ENCODE measurements around the gene FXYD1.

FXYD1 gene

DNA sequence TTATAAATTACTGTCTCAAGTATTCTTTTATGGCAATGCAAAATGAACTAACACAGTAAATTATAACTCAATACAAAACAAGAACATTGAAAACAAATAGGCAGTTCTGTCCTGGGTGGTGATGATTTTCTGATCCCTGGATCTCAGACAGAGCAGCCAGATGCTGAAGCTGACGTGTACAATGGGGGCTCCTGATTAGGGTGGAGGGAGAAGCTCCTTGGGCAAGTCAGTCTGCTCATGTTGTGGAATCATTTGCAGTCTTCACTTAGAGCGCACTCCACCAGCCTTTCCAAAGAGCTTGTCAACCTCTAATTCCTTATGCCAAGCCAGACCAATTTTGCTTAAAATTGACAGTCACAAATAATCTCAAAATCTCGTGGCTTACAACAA, 37.6 kb downstream of the FXYD1 start:
- no peaks in the 10 kb centered on the region for H3K27me3 ChIP-seq (ENCODE audit: insufficient read depth, poor library complexity, severe bottlenecking)
- H3K27ac ChIP-seq (replicated peaks), result no peak overlapping the region
- H3K4me3 ChIP-seq (replicated peaks; ENCODE audit: insufficient read depth, low read length), result no peak overlapping the region
- TF ChIP-seq POLR2AphosphoS5 (IDR thresholded peaks at IDR 0.05; ENCODE audit: low read depth) (no peak), SPI1 (IDR thresholded peaks at IDR 0.05; ENCODE audit: borderline replicate concordance, low read depth) (no peak), GABPA (IDR thresholded peaks at IDR 0.05; ENCODE audit: low read depth) (no peak)
- TF ChIP-seq, protein P1, sequence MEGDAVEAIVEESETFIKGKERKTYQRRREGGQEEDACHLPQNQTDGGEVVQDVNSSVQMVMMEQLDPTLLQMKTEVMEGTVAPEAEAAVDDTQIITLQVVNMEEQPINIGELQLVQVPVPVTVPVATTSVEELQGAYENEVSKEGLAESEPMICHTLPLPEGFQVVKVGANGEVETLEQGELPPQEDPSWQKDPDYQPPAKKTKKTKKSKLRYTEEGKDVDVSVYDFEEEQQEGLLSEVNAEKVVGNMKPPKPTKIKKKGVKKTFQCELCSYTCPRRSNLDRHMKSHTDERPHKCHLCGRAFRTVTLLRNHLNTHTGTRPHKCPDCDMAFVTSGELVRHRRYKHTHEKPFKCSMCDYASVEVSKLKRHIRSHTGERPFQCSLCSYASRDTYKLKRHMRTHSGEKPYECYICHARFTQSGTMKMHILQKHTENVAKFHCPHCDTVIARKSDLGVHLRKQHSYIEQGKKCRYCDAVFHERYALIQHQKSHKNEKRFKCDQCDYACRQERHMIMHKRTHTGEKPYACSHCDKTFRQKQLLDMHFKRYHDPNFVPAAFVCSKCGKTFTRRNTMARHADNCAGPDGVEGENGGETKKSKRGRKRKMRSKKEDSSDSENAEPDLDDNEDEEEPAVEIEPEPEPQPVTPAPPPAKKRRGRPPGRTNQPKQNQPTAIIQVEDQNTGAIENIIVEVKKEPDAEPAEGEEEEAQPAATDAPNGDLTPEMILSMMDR (IDR thresholded peaks at IDR 0.05; ENCODE audit: insufficient read depth, low read length), result no peak
- TF ChIP-seq, protein P2, sequence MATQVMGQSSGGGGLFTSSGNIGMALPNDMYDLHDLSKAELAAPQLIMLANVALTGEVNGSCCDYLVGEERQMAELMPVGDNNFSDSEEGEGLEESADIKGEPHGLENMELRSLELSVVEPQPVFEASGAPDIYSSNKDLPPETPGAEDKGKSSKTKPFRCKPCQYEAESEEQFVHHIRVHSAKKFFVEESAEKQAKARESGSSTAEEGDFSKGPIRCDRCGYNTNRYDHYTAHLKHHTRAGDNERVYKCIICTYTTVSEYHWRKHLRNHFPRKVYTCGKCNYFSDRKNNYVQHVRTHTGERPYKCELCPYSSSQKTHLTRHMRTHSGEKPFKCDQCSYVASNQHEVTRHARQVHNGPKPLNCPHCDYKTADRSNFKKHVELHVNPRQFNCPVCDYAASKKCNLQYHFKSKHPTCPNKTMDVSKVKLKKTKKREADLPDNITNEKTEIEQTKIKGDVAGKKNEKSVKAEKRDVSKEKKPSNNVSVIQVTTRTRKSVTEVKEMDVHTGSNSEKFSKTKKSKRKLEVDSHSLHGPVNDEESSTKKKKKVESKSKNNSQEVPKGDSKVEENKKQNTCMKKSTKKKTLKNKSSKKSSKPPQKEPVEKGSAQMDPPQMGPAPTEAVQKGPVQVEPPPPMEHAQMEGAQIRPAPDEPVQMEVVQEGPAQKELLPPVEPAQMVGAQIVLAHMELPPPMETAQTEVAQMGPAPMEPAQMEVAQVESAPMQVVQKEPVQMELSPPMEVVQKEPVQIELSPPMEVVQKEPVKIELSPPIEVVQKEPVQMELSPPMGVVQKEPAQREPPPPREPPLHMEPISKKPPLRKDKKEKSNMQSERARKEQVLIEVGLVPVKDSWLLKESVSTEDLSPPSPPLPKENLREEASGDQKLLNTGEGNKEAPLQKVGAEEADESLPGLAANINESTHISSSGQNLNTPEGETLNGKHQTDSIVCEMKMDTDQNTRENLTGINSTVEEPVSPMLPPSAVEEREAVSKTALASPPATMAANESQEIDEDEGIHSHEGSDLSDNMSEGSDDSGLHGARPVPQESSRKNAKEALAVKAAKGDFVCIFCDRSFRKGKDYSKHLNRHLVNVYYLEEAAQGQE (IDR thresholded peaks at IDR 0.05; ENCODE audit: insufficient replicate concordance, low read depth), result no peak
- DNase-seq (ENCODE audit: low read depth in 1 of 2, low spot score in 1 of 2), result no peak

DNA sequence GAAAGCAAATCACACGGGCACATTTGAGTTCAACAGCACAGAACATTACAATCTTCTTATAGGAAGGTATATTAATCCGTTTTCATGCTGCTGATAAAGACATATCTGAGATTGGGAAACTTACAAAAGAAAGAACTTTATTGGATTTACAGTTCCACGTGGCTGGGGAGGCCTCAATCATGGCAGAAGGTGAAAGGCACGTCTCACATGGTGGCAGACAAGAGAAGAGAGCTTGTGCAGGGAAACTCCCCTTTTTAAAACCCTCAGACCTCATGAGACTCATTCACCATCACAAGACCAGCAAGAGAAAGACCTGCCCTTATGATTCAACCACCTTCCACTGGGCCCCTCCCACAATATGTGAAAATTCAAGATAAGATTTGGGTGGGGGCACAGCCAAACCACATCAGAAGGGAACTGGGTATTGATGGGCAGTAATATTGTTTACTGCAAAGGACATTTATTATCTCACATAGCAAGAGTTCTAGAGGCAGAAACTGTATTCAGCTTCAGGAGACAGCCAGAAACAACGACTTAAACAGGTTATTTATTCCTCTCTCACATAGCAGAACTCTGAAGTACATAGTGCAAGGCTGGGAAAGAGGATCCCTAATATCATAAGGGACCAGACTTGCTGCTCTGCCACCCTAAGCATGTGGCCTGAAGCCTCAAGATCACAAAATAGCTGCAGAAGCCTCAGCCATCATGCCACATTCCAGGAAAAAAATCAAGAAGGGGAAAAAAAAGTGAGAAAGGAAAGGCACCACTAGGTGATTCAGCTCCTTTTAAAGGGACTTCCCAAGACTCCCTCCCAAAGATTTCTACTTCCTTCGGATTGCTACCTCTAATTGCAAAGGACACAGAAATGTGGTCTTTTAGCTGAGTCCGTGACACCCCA, 39.0 kb downstream of the FXYD1 start:
- H3K27ac ChIP-seq (replicated peaks), result no peak overlapping the region
- TF ChIP-seq, protein P1 (IDR thresholded peaks at IDR 0.05; ENCODE audit: insufficient read depth, low read length), result no peak
- TF ChIP-seq, protein P2 (IDR thresholded peaks at IDR 0.05; ENCODE audit: insufficient replicate concordance, low read depth), result no peak
- no peak for TF ChIP-seq GABPA (IDR thresholded peaks at IDR 0.05; ENCODE audit: low read depth)
- TF ChIP-seq POLR2AphosphoS5 (IDR thresholded peaks at IDR 0.05; ENCODE audit: low read depth), result no peak
- no peak for TF ChIP-seq SPI1 (IDR thresholded peaks at IDR 0.05; ENCODE audit: borderline replicate concordance, low read depth)
- no peaks in the 10 kb centered on the region for H3K27me3 ChIP-seq (ENCODE audit: insufficient read depth, poor library complexity, severe bottlenecking)
- H3K4me3 ChIP-seq (replicated peaks; ENCODE audit: insufficient read depth, low read length), result no peak overlapping the region
- no peak for DNase-seq (ENCODE audit: low read depth in 1 of 2, low spot score in 1 of 2)

DNA sequence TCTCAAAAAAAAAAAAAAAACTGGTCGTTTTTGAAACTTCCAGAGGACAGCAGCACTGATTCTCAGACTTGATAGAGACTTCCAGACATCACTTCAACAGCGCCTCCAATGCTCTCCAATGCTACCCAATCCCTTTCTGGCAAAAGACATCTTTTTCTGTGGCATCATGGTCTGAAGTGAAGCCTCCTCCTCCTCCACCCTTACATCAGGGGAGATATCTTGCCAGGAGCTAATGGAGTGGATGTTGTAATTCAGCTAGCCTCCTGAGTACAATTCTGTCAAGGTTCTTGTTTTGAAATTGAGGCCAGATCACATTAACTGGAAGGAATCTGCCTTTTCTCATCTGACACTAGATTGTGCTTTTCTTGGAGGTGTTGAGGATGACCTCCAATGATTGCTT, 40.1 kb downstream of the FXYD1 start:
- DNase-seq (ENCODE audit: low read depth in 1 of 2, low spot score in 1 of 2), result no peak

More for the DNA sequence above, 40.1 kb downstream of the FXYD1 start:
- H3K4me3 ChIP-seq (replicated peaks; ENCODE audit: insufficient read depth, low read length), result no peak overlapping the region
- no peaks in the 10 kb centered on the region for H3K27me3 ChIP-seq (ENCODE audit: insufficient read depth, poor library complexity, severe bottlenecking)
- H3K27ac ChIP-seq (replicated peaks), result no peak overlapping the region
- TF ChIP-seq, protein P2 (IDR thresholded peaks at IDR 0.05; ENCODE audit: insufficient replicate concordance, low read depth), result no peak
- no peak for TF ChIP-seq POLR2AphosphoS5 (IDR thresholded peaks at IDR 0.05; ENCODE audit: low read depth)
- TF ChIP-seq GABPA (IDR thresholded peaks at IDR 0.05; ENCODE audit: low read depth), result no peak
- TF ChIP-seq, protein P1 (IDR thresholded peaks at IDR 0.05; ENCODE audit: insufficient read depth, low read length), result no peak
- no peak for TF ChIP-seq SPI1 (IDR thresholded peaks at IDR 0.05; ENCODE audit: borderline replicate concordance, low read depth)
